Stimulated activated CD4-positive, alpha-beta T cell treated with anti-CD3 and anti-CD28 coated beads, Interleukin-12 subunit alpha, Interleukin-12 subunit beta, amount 100 ng/mL, for 4 hours (primary cell): ENCODE results near the gene CCDC18.
"Not testable (repeated sequence)": the region's sequence is repeated elsewhere in the genome, so short reads cannot be mapped to it uniquely, and the experiment has no call there.

Experiments
- DNase-seq: peaks from one replicate; pipeline ENCODE4 v3.0.0-alpha.2; 2020

Gene CCDC18

DNA sequence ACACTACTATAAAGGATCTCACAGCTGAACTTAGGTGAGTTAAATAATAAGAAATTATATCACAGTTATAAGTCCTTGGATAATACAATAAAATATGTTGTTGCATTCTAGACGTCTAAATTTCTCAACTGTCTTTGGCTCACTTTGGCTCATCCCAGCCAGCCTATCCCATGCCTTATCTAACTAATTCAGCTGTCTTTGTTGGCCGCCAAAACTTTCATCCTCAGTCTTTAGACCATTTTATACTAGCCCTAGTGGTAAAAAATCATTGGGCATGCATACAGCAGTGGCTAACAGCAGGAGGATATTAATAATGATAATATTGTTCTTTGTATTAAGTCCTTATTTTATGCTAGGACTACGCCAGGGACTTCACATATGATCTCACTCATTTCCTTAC, 59.3 kb downstream of the CCDC18 start:
- DNase-seq, result no peak

DNA sequence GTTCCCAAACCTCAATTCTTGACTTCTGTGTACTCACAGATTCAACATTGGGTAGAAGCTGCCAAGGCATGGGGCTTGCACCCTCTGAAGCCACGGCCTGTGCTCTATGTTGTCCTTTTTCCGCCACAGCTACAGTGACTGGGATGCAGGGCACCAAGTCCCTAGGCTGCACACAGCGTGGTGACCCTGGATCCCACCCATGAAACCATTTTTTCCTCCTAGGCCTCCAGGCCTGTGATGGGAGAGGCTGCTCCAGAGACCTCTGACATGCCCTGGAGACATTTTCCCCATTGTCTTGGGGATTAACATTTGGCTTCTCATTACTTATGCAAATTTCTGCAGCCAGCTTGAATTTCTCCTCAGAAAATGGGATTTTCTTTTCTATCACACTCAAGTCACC, 62.7 kb downstream of the CCDC18 start:
- DNase-seq, result not testable (repeated sequence)

DNA sequence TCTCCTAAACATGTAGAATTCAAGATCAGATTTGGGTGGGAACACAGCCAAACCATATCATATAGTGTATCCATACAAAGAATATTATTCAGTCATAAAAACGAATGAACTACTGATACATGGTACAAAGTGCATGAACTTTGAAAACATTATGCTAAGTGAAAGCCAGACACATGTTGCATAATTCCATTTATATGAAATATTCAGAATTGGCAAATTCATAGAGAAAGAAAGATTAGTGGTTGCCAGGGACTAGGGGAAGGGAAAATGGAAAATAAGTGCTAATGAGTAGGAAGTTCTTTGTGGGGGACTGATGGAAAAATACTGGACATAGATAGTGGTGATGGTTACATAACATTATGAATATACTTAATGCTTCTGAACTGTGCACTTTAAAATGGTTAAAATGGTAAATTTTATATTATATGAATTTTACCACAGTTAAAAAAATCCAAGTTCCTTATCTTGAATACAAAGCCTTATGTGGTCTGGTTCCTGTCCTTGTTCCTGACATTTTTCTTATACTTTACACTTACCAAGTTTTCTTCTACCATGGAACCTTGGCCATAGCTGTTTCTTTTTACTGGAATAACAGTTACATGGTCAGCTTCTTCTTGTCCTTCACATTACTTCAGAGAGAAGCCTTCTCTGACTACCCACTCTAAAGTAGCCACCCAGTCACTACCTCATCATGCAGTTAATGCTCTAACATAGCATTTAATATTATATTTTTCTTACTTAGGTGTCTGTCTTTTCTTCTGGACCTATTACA, 64.0 kb downstream of the CCDC18 start:
- DNase-seq, result no peak

DNA sequence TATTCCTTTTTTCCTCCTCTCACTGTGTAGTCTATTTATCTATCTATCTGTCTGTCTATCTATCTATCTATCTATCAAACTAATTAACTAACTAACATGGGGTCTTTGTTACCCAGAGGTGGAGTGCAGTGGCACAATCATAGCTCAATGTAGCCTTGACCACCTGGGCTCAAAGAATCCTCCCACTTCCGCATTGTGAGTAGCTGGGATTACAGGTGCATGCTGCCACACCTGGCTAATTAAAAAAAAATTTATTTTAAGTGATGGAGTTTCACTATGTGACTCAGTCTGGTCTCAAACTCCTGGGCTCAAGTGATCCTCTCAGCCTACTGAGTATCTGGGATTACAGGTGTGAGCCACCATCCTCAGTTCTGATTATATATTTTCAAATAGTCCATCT, 71.4 kb downstream of the CCDC18 start:
- DNase-seq, result no peak

DNA sequence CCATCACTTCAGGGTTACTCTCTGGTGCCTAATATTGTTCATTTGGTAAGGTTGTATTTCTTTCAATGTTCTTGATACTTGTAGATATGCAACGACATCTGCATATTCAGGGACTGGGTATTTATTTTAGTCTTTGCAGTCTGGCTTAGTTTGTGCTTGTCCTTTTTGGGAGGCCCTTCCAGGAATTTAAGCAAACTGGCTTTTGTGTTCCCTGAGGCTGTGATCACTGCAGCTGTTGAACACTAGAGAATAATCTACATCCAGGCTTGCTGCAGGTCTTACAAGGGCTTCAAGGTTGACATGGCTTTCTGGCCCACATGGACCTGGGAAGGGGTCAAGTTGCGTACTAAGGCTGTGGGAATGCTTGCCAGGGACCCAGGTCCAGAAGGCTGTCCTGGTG, 72.1 kb downstream of the CCDC18 start:
- DNase-seq, result no peak

DNA sequence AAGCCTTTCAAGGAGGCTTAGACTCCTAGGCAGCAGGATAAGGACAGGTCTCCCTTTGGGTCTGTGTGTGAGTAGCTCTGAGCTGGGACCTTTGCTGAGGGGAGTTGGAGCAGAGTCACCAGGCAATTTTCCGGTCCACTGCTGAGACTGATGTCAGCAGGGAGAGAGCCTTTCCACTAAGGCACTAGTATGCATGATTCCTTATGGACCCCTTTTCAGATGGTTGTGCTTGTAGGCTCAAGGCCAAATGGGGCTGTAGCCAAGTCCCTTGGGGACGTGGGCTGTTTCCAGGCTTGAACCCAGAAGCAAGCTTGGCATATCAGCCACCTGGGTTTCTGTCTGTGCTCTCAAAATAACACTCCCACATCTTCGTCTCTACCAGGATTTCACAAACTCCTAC, 73.0 kb downstream of the CCDC18 start:
- DNase-seq, result no peak

DNA sequence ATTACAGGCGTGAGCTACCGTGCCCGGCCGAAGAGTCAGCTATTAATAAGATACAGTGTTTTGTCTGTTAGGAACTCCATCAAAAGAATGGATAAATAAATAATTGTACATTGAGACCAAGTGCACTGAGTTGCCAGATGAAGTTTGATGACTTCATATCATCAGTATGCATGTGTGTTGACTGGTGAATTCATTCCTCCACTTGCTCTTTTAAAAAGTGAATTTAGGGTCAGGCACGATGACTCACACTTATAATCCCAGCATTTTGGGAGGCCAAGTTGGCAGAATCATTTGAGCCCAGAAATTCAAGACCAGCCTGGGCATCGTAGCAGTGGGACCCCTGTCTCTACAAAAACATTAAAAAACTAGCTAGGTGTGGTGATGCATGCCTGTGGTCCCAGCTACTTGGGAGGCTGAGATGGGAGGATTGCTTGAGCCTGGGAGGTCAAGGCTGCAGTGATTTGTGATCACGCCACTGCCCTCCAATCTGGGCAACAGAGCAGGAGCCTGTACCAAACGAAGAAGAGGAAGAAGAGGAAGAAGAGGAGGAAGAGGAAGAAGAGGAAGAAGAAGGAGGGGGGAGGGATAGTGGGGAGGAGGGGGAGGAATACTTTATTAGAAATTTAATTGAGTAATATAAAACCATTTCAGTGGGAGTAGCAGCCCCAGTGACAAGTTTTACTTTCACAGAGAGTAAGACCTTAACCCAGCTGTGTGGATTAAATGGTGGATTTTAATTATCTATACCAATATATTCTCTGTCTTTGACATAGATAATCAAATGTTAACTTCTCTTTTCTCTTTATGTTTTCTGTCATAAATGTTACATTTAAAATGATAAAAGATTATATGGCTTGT, 74.9 kb downstream of the CCDC18 start:
- DNase-seq, result no peak

DNA sequence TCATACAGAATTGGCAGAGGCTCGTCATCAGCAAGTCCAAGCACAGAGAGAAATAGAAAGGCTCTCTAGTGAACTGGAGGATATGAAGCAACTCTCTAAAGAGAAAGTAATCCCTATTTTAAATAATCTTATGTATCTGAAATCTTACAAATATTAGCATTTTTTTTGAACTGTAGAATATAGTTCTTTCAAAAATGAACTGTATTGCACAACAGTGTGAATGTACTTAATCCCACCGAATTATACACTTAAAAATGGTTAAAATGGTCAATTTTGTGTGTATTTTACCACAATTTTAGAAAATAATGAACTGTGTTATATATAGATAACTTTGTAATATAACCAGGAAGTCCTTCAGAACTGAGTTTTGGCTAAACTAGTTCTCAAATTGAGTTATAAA, 75.9 kb downstream of the CCDC18 start:
- DNase-seq, result no peak

DNA sequence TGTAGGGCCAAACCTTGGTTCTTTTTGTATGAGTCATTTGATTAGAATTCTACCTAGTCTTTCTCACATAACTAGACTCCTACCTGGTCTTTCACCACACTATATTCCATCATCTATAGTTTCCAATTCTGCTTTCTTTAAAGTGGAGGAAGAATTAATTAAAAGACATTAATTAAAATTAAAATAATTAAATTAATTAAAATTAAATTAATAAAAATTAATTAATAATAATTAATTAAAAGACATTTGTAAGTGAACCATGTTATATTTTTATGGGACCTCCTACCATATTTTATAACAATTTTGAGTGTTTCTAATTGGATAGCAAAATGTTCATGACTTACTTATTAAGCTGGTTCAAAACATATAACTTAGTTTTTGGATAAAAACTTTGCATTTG, 77.4 kb downstream of the CCDC18 start:
- DNase-seq, result no peak

DNA sequence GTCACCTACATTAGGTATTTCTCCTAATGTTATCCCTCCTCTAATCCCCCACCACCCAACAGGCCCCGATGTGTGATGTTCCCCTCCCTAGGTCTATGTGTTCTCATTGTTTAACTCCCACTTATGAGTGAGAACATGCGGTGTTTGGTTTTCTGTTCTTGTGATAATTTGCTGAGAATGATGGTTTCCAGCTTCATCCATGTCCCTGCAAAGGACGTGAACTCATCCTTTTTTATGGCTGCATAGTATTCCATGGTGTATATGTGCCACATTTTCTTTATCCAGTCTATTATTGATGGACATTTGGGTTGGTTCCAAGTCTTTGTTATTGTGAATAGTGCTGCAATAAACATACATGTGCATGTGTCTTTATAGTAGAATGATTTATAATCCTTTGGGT, 80.2 kb downstream of the CCDC18 start:
- DNase-seq, result not testable (repeated sequence)

DNA sequence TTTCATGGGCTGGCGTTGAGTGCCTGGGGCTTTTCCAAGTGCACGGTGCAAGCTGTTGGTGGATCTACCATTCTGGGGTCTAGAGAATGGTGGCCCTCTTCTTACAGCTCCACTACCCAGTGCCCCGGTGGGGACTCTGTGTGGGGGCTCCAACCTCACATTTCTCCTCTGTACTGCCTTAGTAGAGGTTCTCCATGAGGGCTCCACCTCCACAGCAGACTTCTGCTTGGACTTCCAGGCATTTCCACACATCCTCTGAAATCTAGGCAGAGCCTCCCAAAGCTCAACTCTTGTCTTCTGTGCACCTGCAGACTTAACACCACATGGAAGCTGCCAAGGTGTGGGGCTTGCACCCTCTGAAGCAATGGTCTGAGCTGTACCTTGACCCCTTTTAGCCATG, 82.1 kb downstream of the CCDC18 start:
- DNase-seq, result no peak

DNA sequence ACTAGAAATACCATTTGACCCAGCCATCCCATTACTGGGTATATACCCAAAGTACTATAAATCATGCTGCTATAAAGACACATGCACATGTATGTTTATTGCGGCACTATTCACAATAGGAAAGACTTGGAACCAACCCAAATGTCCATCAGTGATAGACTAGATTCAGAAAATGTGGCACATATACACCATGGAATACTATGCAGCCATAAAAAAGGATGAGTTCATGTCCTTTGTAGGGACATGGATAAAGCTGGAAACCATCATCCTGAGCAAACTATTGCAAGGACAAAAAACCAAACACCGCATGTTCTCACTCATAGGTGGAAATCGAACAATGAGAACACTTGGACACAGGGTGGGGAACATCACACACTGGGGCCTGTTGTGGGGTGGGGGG, 88.4 kb downstream of the CCDC18 start:
- not testable (repeated sequence) for DNase-seq

DNA sequence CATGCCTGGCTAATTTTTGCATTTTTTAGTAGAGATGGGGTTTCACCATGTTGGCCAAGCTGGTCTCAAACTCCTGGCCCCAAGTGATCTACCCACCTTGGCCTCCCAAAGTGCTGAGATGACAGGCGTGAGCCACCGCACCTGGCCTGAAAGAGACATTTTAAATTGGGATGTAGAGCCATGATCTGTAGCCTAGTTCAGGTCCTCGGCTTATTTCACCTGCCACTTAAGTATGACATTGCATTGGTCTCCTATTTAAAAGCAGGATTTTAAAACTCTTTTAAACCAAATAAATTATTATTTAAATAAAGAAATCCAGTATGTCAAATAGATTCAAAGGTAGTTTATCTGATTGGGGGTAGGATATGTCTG, 94.7 kb downstream of the CCDC18 start:
- not testable (repeated sequence) for DNase-seq

DNA sequence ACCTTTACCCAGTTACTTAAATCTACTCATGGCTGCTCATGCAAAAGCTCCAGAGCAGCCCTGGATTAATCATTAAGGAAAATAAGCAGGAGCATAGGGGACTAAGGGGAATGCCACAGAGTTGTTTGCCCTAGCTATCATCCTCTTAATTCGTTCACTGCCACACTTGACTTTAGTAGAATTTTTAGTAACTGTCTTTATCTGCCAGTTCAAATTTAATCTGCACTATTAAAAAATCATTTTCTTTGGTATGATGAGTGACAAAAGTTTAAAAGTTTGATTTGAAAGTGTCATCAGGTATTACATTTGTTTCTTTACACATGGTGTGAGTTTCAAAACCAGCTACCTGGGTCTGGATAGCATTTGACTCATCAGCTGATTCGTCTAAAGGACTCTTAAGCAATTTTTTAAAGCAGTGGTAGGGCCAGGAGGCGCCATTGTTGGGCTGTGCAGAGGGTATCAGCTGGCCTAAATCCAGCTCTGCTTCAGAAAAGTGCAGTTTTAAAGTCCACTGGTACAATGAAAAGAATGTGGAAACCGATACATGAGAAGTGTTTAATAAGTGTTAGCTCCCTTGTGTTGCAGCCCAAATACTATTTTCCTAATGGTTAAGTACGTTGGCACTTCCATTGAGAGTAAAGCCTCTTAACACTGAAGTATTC, 95.2 kb downstream of the CCDC18 start:
- no peak for DNase-seq

DNA sequence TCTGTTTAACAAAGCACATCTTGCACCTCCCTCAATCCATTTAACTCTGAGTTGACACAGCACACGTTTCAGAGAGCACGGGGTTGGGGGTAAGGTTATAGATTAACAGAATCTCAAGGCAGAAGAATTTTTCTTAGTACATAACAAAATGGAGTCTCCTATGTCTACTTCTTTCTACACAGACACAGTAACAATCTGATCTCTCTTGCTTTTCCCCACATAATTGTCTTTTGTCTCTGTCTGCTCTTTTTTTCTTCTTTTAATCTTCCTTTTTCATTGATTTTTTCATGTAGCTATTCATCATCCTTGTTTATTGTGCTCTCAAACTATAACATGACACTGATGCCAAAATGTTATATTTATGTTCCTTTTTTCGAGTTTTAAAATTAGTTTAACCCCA, 97.0 kb downstream of the CCDC18 start:
- DNase-seq, result not testable (repeated sequence)

DNA sequence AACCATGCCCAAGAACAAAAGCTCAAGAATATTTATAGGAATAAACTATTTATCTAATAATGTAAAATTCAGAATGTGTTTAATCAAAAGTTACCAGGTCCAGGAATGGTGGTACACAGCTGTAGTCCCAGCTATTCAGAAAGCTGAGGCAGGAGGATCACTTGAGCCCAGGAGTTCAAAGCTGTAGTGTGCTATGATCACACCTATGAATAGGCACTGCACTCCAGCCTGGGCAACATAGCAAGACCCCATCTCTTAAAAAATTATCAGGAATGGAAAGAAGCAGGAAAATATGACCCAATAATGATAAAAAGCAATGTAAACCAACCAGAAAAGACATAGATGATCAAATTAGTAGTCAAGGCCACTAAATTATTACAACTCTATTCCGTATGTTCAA, 103.0 kb downstream of the CCDC18 start:
- DNase-seq, result no peak

DNA sequence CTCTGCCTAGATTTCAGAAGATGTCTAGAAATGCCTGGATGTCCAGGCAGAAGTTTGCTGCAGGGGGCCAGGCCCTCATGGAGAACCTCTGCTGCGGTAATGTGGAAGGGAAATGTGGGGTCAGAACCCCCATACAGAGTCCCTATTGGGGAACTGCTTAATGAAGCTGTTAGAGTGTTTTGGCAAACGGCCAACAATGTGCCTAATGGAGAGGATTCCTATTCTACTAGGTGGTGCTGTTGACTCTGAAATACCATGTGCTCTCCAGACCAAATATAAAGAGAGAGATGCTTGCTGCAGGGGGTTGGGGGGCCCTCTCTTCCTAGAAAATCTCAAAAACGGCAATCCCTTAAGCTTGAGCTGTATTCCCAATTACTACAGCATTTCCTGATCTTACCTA, 108.0 kb downstream of the CCDC18 start:
- no peak for DNase-seq

DNA sequence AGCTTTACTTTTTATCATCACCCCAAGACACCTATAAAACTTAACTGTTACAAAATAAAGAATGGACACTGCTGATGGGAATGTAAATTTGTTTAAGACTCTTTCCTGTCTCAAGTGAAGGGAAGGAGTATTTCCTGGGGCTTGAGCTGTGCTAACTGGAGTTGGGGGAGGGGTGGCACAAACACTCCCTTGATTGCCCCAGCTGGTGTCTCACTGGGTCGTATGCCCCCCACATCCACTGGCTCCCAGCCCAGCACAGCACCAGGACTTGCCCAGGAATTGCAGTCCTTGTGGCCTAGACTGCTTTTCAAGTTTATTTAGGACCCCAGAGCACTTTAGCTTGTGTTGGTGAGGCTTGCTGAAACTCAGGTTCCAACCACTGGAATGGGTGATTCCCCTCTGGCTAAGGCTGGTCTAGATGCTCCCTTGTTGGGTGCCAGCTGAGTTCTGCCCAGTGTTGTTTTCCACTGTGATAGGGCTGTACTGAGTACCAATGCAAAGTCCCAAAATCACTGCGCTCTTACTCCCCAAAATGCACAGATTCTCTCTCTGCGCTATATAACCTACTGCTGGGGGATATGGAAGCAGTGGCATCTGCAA, 116.1 kb downstream of the CCDC18 start:
- no peak for DNase-seq

DNA sequence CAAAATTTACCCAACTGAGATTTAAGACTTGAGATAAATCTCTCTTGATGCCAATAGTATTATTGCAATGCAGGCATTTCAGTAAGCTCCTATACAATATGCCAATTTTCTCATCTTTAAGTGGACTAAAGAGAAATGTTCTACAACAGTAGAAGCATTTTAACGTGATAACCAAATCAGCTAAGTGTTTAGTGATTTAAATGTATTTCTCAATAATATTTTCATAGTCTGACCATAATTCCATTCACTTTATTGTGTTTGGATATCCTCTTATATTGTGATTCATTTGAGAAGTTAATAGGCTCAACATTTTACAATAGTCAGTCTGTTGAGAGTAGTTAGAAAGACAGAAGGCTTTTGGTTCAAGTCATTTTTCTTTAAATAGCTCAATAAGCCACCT, 120.6 kb downstream of the CCDC18 start:
- no peak for DNase-seq

DNA sequence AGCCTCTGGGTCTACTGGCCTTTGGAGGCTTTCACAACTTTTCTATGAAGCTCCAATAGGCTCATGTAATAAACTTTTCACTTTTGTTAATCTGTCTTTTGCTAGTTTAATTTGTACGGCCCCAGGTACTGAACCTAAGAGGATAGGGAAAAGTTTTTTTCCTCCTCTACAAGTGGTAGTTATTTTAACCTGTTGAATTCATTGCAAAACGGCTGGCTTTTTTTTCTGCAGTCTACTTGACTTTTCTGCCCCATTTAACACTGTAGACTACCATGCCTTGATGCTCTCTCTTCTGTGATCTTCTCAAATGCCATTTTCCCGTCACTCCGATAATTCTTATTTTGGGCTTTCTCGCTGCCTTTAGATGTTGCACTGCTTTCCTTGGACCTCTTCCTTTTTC, 121.6 kb downstream of the CCDC18 start:
- DNase-seq, result no peak

DNA sequence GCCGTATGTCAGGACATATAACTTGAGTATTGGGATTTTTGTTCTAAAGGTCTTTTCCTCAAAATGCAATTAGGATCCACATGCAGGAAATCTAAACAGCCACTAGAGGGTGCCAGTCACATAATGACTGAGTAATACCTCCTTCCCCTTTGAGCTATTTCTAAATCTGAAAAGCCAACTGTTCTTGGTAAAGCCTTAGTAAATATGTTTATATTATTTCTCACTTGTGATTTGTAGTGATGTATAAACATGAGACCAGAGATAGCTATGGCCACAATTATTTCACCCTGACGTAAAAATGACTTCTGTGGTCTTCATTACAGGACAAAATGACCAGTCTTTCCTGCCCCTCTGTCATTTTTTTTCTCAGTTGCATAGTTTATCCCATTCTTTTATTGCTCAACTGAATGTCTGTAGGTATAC, 124.2 kb downstream of the CCDC18 start:
- no peak for DNase-seq

DNA sequence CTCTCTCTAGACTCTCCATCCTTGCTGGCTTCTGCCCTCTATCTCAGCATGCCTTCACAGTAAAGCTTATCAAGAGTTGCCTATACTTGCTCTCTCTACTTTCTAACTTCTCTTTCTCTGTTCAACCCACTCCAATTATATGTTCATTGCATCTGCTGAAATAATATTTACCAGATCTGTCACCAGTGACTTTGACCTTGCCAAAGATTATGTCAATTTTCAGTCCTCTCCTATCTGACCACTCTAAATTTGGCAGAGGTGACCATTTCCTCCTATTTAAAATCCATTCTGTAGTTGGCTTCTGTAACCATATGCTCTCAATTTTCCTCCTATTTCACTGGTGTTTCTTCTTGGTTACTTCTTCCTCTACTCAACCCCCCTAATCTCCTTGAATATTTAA, 126.4 kb downstream of the CCDC18 start:
- DNase-seq, result no peak

DNA sequence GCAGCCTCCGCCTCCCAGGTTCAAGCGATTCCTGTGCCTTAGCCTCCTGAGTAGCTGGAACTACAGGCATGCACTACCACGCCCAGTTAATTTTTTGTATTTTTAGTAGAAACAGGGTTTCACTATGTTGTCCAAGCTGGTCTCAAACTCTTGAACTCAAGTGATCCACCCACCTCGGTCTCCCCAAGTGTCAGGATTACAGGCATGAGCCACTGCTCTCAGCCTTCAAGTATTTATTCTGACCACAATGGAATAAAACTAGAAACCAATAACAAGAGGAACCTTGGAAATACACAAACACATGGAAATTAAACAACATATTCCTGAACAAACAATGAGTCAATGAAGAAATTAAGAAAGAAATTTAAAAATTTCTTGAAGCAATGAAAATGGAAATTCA, 132.5 kb downstream of the CCDC18 start:
- DNase-seq, result no peak

DNA sequence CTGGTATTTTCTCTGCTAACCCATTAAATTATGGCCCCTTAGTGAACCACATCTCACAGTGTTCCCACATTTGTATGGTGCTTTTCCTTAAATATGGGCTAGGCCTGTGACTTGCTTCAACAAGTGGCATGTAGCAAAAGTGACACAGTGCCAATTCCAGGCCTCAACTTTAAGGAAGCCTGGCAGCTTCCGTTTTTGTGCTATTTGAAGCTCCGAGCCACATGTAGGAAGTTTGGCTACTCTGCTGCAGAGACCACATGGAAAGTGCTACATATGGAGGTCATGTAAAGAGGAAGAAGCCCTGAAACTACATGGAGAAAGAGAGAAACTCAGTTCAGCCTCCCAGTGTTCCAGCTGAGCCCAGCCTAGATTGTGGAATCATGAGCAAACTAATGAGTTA, 136.7 kb downstream of the CCDC18 start:
- no peak for DNase-seq
